Mesothelial cell of epicardium (in vitro differentiated cells): Measurements from ENCODE around the gene C11orf42. TPM values are rescaled to one million over a fixed set of nuclear protein-coding genes. Genes with fewer than 3 reads are reported as not detected.

Source experiments
- DNase-seq, 2 experiments: peaks; one replicate each; pipeline ENCODE4 v3.0.0; 2021; ENCODE audit warnings: low spot score in 2 of 2; ENCODE audit not compliant: unreplicated experiment in 2 of 2
- H3K27ac Mint-ChIP-seq: 2 replicates; pipeline ENCODE4 v1.8.0; 2021; ENCODE audit warnings: mixed read lengths
- H3K27me3 Mint-ChIP-seq: 2 replicates; pipeline ENCODE4 v1.8.0; 2021; ENCODE audit warnings: low read depth, mixed read lengths
- H3K36me3 Mint-ChIP-seq: 2 replicates; pipeline ENCODE4 v1.8.0; 2021; ENCODE audit warnings: mixed read lengths
- H3K4me1 Mint-ChIP-seq: 2 replicates; pipeline ENCODE4 v1.8.0; 2021; ENCODE audit warnings: mixed read lengths
- H3K4me3 Mint-ChIP-seq: 2 replicates; pipeline ENCODE4 v1.8.0; 2021; ENCODE audit warnings: mild to moderate bottlenecking, moderate library complexity, mixed read lengths
- H3K9me3 Mint-ChIP-seq: 2 replicates; pipeline ENCODE4 v1.8.0; 2021; ENCODE audit warnings: mixed read lengths
- CTCF ChIP-seq: fragments of 200-600 bp; sonication (generic); IDR thresholded peaks from one replicate; pipeline ENCODE4 v1.5.0; 2021; ENCODE audit warnings: antibody characterized with exemption; ENCODE audit not compliant: unreplicated experiment
- total RNA-seq: library from RNA; stranded (reverse); gene quantifications from 3 replicates; pipeline ENCODE4 v1.2.1, GENCODE V29; 2021

C11orf42 gene
- total RNA-seq, 1 donor from 2014 or later, result not detected

- Mint-ChIP-seq H3K36me3 (no peaks in the 10 kb centered on the region), H3K27me3 (no peaks in the 10 kb centered on the region), H3K27ac (no peak overlapping the region), H3K4me1 (peaks cover 4% of the 10 kb centered on the region), H3K9me3 (no peaks in the 10 kb centered on the region), H3K4me3 (no peak overlapping the region)
- no peak for DNase-seq
- TF ChIP-seq CTCF, result no peak
These were observed 44.6 kb downstream of the C11orf42 start for GRCh38 chr11:6249770-6250555.

- H3K4me3 Mint-ChIP-seq, result no peak overlapping the region
- H3K36me3 Mint-ChIP-seq, result no peaks in the 10 kb centered on the region
- H3K9me3 Mint-ChIP-seq, result no peaks in the 10 kb centered on the region
- DNase-seq, result peak in 1 of 2 experiments; percentile 80
- peaks cover 4% of the 10 kb centered on the region for H3K4me1 Mint-ChIP-seq
- no peak overlapping the region for H3K27ac Mint-ChIP-seq
- TF ChIP-seq CTCF, result peak; percentile 79
- H3K27me3 Mint-ChIP-seq, result no peaks in the 10 kb centered on the region
These were observed 45.9 kb downstream of the C11orf42 start for GRCh38 chr11:6251120-6251733.

GRCh38 chr11:6251990-6252473 lies 46.7 kb downstream of the C11orf42 start:
- Mint-ChIP-seq H3K4me1 (peaks cover 4% of the 10 kb centered on the region), H3K27ac (no peak overlapping the region), H3K36me3 (no peaks in the 10 kb centered on the region), H3K9me3 (no peaks in the 10 kb centered on the region), H3K4me3 (no peak overlapping the region), H3K27me3 (no peaks in the 10 kb centered on the region)
- no peak for DNase-seq
- no peak for TF ChIP-seq CTCF

- no peak for TF ChIP-seq CTCF
- Mint-ChIP-seq H3K27me3 (peaks cover 2% of the 10 kb centered on the region), H3K9me3 (no peaks in the 10 kb centered on the region), H3K27ac (no peak overlapping the region), H3K4me1 (peaks cover 4% of the 10 kb centered on the region), H3K36me3 (no peaks in the 10 kb centered on the region), H3K4me3 (no peak overlapping the region)
- no peak for DNase-seq
These were observed 47.8 kb downstream of the C11orf42 start for GRCh38 chr11:6253197-6253596.

GRCh38 chr11:6258141-6258540 lies 52.8 kb downstream of the C11orf42 start:
- no peak for TF ChIP-seq CTCF
- Mint-ChIP-seq H3K9me3 (no peaks in the 10 kb centered on the region), H3K36me3 (no peaks in the 10 kb centered on the region), H3K27me3 (peaks cover 14% of the 10 kb centered on the region), H3K4me3 (no peak overlapping the region), H3K4me1 (peaks cover 9% of the 10 kb centered on the region), H3K27ac (no peak overlapping the region)
- no peak for DNase-seq
